CD4-positive, CD25-positive, alpha-beta regulatory T cell (primary cell): ENCODE measurements around the gene UCHL5. TPM values are rescaled to one million over a fixed set of nuclear protein-coding genes. Genes with fewer than 3 reads are reported as not detected.
A peak's percentile ranks its signal among the peaks of the same experiment; 100 is the strongest.

Source experiments
- ATAC-seq, 2 donors: fragments of 150-1000 bp; cut with Tn5 transposase; one replicate each; pipeline ENCODE4 v1.10.0; 2021; ENCODE audit warnings: low read depth in 2 of 2, moderate number of reproducible peaks in 2 of 2, moderate library complexity in 1 of 2
- DNase-seq, 3 donors: peaks; one replicate each; pipeline versions ENCODE4 v3.0.0 to v3.0.0-alpha.2; 2012 to 2022; ENCODE audit warnings: mixed read lengths in 1 of 3
- H3K27ac ChIP-seq: one replicate; pipeline ENCODE4 v1.7.0; 2013; ENCODE audit warnings: mild to moderate bottlenecking, low read length; ENCODE audit not compliant: insufficient read depth, poor library complexity, severe bottlenecking
- H3K27me3 ChIP-seq: one replicate; pipeline ENCODE4 v1.7.0; 2013; ENCODE audit warnings: low read length; ENCODE audit not compliant: control insufficient read depth, insufficient read depth
- H3K36me3 ChIP-seq: one replicate; pipeline ENCODE4 v1.7.0; 2013; ENCODE audit warnings: mild to moderate bottlenecking, low read length, moderate library complexity; ENCODE audit not compliant: control insufficient read depth, insufficient read depth
- H3K4me1 ChIP-seq: 2 replicates; pipeline ENCODE4 v1.7.0; 2013; ENCODE audit warnings: mild to moderate bottlenecking, low read length; ENCODE audit not compliant: insufficient read depth, control insufficient read depth, poor library complexity, severe bottlenecking
- H3K4me3 ChIP-seq: one replicate; pipeline ENCODE4 v1.7.0; 2013; ENCODE audit warnings: low read depth, mild to moderate bottlenecking, low read length, moderate library complexity
- H3K9me3 ChIP-seq, 2 experiments: 1 replicate in 1 of 2; 2 replicates in 1 of 2; pipeline ENCODE4 v1.7.0; 2013; ENCODE audit warnings: low read length in 2 of 2, mild to moderate bottlenecking in 1 of 2, moderate library complexity in 1 of 2; ENCODE audit not compliant: control insufficient read depth in 2 of 2
- H3K27ac Mint-ChIP-seq, 3 donors: one replicate each; pipeline ENCODE4 v1.8.0; 2020 to 2022; ENCODE audit warnings: mild to moderate bottlenecking in 3 of 3, mixed read lengths in 3 of 3, moderate library complexity in 2 of 3
- H3K27me3 Mint-ChIP-seq: one replicate; pipeline ENCODE4 v1.8.0; 2022; ENCODE audit warnings: mild to moderate bottlenecking, mixed read lengths
- H3K36me3 Mint-ChIP-seq: one replicate; pipeline ENCODE4 v1.8.0; 2020; ENCODE audit warnings: mixed read lengths
- H3K4me1 Mint-ChIP-seq, 4 donors: one replicate each; pipeline ENCODE4 v1.8.0; 2020 to 2022; ENCODE audit warnings: mixed read lengths in 4 of 4, mild to moderate bottlenecking in 1 of 4
- H3K4me3 Mint-ChIP-seq, 4 donors: one replicate each; pipeline ENCODE4 v1.8.0; 2020 to 2022; ENCODE audit warnings: mild to moderate bottlenecking in 4 of 4, mixed read lengths in 4 of 4, moderate library complexity in 3 of 4
- H3K9me3 Mint-ChIP-seq, 7 donors: one replicate each; pipeline ENCODE4 v1.8.0; 2020 to 2022; ENCODE audit warnings: mixed read lengths in 7 of 7, mild to moderate bottlenecking in 3 of 7, moderate library complexity in 2 of 7
- polyA plus RNA-seq, 4 donors: library from polyadenylated mRNA; unstranded; fragments of 300-500 nt; fragmentation: Illumina TruSeq; gene quantifications; one replicate each; pipeline ENCODE4 v1.2.3, GENCODE V29; 2021
- total RNA-seq: library from RNA; stranded (reverse); gene quantifications from one replicate; pipeline ENCODE4 v1.2.3, GENCODE V29; 2022

Gene UCHL5
- total and polyA plus RNA-seq, 5 donors from 2014 or later: 20.5 to 55.5 (median 53.3) TPM

DNA sequence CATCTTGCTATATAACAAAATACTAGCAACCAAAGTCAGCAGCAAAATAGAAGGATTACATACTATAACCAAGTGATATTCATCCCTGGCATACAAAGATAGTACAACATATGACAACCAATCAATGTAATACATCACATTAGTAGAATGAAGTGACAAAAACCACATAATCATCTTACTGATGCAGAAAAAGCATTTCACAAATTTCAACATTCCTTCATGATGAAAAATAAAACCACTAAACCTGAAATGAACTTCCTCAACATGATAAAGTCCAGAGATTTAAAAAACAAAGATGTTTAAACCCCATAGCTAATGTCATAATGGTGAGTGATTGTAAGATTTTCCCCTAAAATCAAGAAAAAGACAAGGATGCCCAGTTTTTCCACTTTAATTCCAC, 18.8 kb upstream of the UCHL5 start:
- Mint-ChIP-seq H3K9me3 (peaks cover 0 to 4% (median 0%) of the 10 kb centered on the region in 7 donors), H3K4me1 (peaks cover 3 to 17% (median 10%) of the 10 kb centered on the region in 4 donors), H3K27ac (no peak overlapping the region), H3K36me3 (peaks cover 34% of the 10 kb centered on the region), H3K27me3 (no peaks in the 10 kb centered on the region), H3K4me3 (no peak overlapping the region)
- H3K36me3 ChIP-seq: peaks cover 69% of the 10 kb centered on the region
- no peaks in the 10 kb centered on the region for H3K4me1 ChIP-seq
- H3K27ac ChIP-seq: no peak overlapping the region
- DNase-seq (no peak), ATAC-seq (no peak)
- H3K9me3 ChIP-seq: no peaks in the 10 kb centered on the region
- H3K4me3 ChIP-seq: no peak overlapping the region
- H3K27me3 ChIP-seq: no peaks in the 10 kb centered on the region

- no peaks in the 10 kb centered on the region for H3K9me3 Mint-ChIP-seq
- peaks cover 27 to 68% (median 49%) of the 10 kb centered on the region in 4 donors for H3K4me1 Mint-ChIP-seq
- ATAC-seq (peak; percentile 52 to 66), DNase-seq (peak in 1 of 3 donors; percentile 33)
- H3K27me3 Mint-ChIP-seq: no peaks in the 10 kb centered on the region
- H3K27ac ChIP-seq: peak overlapping the region; percentile 67
- H3K9me3 ChIP-seq: no peaks in the 10 kb centered on the region
- H3K4me3 ChIP-seq: peak overlapping the region; percentile 38
- H3K4me3 Mint-ChIP-seq: peak overlapping the region in 1 of 4 donors; percentile 6
- peaks cover 8% of the 10 kb centered on the region for H3K36me3 Mint-ChIP-seq
- peak overlapping the region; percentile 56 to 81 (median 63) for H3K27ac Mint-ChIP-seq
- H3K4me1 ChIP-seq: peaks cover 19% of the 10 kb centered on the region
- no peaks in the 10 kb centered on the region for H3K27me3 ChIP-seq
- H3K36me3 ChIP-seq: peaks cover 10% of the 10 kb centered on the region
Measured at GRCh38 chr1:193070942-193071341, 11.8 kb upstream of the UCHL5 start.

DNA sequence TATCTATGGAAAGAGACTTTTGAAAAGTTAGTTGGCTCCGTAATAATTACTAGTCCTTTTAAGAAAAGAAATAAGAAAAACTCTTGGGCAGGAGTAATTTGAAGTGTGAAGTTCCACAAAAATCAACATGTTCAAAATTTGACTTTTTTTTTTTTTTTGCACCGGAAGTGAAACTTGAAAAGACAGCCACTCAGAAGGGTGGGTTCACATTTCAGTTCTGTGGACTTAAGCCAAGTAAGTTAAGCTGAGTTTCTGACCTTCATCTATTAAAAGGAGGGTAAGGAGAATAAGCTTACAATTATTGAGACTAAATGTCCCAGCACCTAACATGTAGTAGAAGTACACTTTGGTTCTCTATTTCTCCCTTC, 11.2 kb upstream of the UCHL5 start:
- Mint-ChIP-seq H3K4me1 (peaks cover 29 to 68% (median 51%) of the 10 kb centered on the region in 4 donors), H3K36me3 (peaks cover 8% of the 10 kb centered on the region), H3K27ac (peak overlapping the region; percentile 18 to 83 (median 56)), H3K4me3 (peak overlapping the region in 3 of 4 donors; percentile 8 to 41 (median 20)), H3K27me3 (no peaks in the 10 kb centered on the region), H3K9me3 (no peaks in the 10 kb centered on the region)
- Histone ChIP-seq H3K27ac (peak overlapping the region; percentile 67), H3K4me3 (peak overlapping the region; percentile 38), H3K27me3 (no peaks in the 10 kb centered on the region), H3K9me3 (no peaks in the 10 kb centered on the region), H3K4me1 (peaks cover 22% of the 10 kb centered on the region), H3K36me3 (peaks cover 7% of the 10 kb centered on the region)
- DNase-seq (peak in 1 of 3 donors; percentile 41), ATAC-seq (no peak)

- no peaks in the 10 kb centered on the region for H3K9me3 Mint-ChIP-seq
- H3K27ac Mint-ChIP-seq: peak overlapping the region in 2 of 3 donors; percentile 56 to 83
- peak overlapping the region in 3 of 4 donors; percentile 8 to 41 (median 20) for H3K4me3 Mint-ChIP-seq
- Histone ChIP-seq H3K9me3 (no peaks in the 10 kb centered on the region), H3K27me3 (no peaks in the 10 kb centered on the region), H3K27ac (peak overlapping the region; percentile 67), H3K4me3 (peak overlapping the region; percentile 38), H3K36me3 (peaks cover 7% of the 10 kb centered on the region), H3K4me1 (peaks cover 22% of the 10 kb centered on the region)
- H3K4me1 Mint-ChIP-seq: peaks cover 34 to 71% (median 56%) of the 10 kb centered on the region in 4 donors
- H3K36me3 Mint-ChIP-seq: peaks cover 8% of the 10 kb centered on the region
- H3K27me3 Mint-ChIP-seq: no peaks in the 10 kb centered on the region
- DNase-seq: peak in 2 of 3 donors; percentile 11 to 16
- peak in 1 of 2 donors; percentile 31 for ATAC-seq
Measured at GRCh38 chr1:193069748-193070385, 10.7 kb upstream of the UCHL5 start.

DNA sequence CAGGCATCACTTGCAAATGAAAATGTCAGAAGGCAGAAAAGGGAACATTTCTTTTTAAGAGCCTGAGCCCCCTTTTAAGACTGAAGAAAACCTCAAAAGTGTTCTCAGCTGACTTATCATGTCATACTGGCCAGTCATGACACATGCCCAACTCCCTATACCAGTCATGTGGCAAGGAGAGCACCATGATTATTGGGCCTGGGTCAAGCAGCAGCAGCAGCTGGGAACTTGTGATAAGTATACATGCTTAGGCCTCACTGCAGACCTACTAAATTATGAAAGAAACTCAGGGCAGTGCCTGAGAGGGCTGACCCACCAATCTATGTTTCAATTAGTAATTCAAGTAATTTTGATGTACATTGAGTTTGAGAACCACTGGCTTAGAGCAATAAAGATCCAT, 8.9 kb upstream of the UCHL5 start:
- Mint-ChIP-seq H3K36me3 (peaks cover 8% of the 10 kb centered on the region), H3K27ac (peak overlapping the region; percentile 61 to 88 (median 85)), H3K27me3 (no peaks in the 10 kb centered on the region), H3K4me1 (peaks cover 39 to 81% (median 65%) of the 10 kb centered on the region in 4 donors), H3K4me3 (no peak overlapping the region), H3K9me3 (no peaks in the 10 kb centered on the region)
- peaks cover 27% of the 10 kb centered on the region for H3K4me1 ChIP-seq
- ATAC-seq (no peak), DNase-seq (no peak)
- H3K36me3 ChIP-seq: peaks cover 3% of the 10 kb centered on the region
- H3K27ac ChIP-seq: no peak overlapping the region
- H3K27me3 ChIP-seq: no peaks in the 10 kb centered on the region
- H3K9me3 ChIP-seq: no peaks in the 10 kb centered on the region
- H3K4me3 ChIP-seq: no peak overlapping the region

GRCh38 chr1:193066606-193067005, 7.4 kb upstream of the UCHL5 start:
- DNase-seq (no peak), ATAC-seq (no peak)
- no peaks in the 10 kb centered on the region for H3K27me3 ChIP-seq
- no peak overlapping the region for H3K27ac ChIP-seq
- H3K36me3 Mint-ChIP-seq: peaks cover 8% of the 10 kb centered on the region
- no peak overlapping the region for H3K4me3 ChIP-seq
- no peaks in the 10 kb centered on the region for H3K9me3 Mint-ChIP-seq
- H3K4me3 Mint-ChIP-seq: peak overlapping the region in 2 of 4 donors; percentile 24
- H3K4me1 Mint-ChIP-seq: peaks cover 39 to 87% (median 69%) of the 10 kb centered on the region in 4 donors
- H3K36me3 ChIP-seq: no peaks in the 10 kb centered on the region
- peak overlapping the region; percentile 23 to 43 (median 29) for H3K27ac Mint-ChIP-seq
- H3K9me3 ChIP-seq: no peaks in the 10 kb centered on the region
- no peaks in the 10 kb centered on the region for H3K27me3 Mint-ChIP-seq
- H3K4me1 ChIP-seq: peaks cover 34% of the 10 kb centered on the region

GRCh38 chr1:193065954-193066353, 6.8 kb upstream of the UCHL5 start:
- no peaks in the 10 kb centered on the region for H3K9me3 ChIP-seq
- Mint-ChIP-seq H3K4me3 (peak overlapping the region in 3 of 4 donors; percentile 14 to 24 (median 24)), H3K9me3 (no peaks in the 10 kb centered on the region), H3K27me3 (no peaks in the 10 kb centered on the region), H3K27ac (peak overlapping the region; percentile 23 to 40 (median 32)), H3K4me1 (peaks cover 39 to 87% (median 69%) of the 10 kb centered on the region in 4 donors), H3K36me3 (peaks cover 8% of the 10 kb centered on the region)
- H3K27me3 ChIP-seq: no peaks in the 10 kb centered on the region
- peaks cover 35% of the 10 kb centered on the region for H3K4me1 ChIP-seq
- no peak overlapping the region for H3K4me3 ChIP-seq
- H3K36me3 ChIP-seq: no peaks in the 10 kb centered on the region
- ATAC-seq (no peak), DNase-seq (no peak)
- no peak overlapping the region for H3K27ac ChIP-seq
